T47D (cell line): ENCODE results near the gene ACIN1.

ENCODE experiments used
- DNase-seq, 2 experiments: peaks; one replicate each; pipeline versions ENCODE4 v3.0.0 to v3.0.0-alpha.2; 2011 to 2012; ENCODE audit warnings: low read depth in 1 of 2, low spot score in 1 of 2
- JUND ChIP-seq: IDR thresholded peaks from 2 replicates; pipeline ENCODE4 v1.6.1; 2012; ENCODE audit warnings: low read depth
- in situ Hi-C: cut with HindIII; loops from 2 replicates; pipeline ENCODE4 v1.10.0; 2016; ENCODE audit warnings: low sequenced_read_pairs, low pct_unique_long_range_greater_than_20kb

ACIN1 gene

GRCh38 chr14:23043754-23044153 lies 51.2 kb downstream of the ACIN1 start:
- TF ChIP-seq JUND: no peak
- in situ Hi-C loops: no loop called here
- DNase-seq: no peak

GRCh38 chr14:23043145-23043544 lies 51.8 kb downstream of the ACIN1 start:
- in situ Hi-C loops: no loop called here
- no peak for TF ChIP-seq JUND
- DNase-seq: no peak

- TF ChIP-seq JUND: no peak
- in situ Hi-C loops: no loop called here
- no peak for DNase-seq
These were observed 52.6 kb downstream of the ACIN1 start, which contains the start of gene PSMB11 for GRCh38 chr14:23042162-23042965. TSS of gene PSMB11 (plus strand) at chr14:23042212. CDS start at chr14:23042226, 14 bp downstream.

DNA sequence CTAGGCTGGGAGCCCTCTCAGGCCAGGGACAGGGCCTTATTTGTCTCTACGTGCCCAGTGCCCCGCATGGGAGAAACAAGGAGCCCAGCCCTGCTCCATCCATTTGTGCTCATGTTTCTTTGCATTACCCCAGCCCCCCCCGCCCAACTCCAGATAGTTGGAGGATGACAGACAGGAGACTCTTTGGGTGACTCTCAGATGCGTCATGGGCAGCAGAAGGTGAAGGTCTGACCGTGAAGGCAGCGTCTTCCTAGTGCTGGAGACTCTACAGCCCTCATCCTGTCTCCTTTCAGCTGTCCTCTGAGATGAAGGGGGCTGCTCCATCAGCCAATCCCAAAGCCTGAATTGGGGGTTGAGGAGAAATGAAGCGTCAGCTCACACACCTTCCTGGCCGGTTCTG lies 53.2 kb downstream of the ACIN1 start:
- no peak for DNase-seq
- TF ChIP-seq JUND: no peak
- in situ Hi-C loops: no loop called here

- in situ Hi-C loops: no loop called here
- no peak for DNase-seq
- no peak for TF ChIP-seq JUND
These were observed 54.8 kb downstream of the ACIN1 start for GRCh38 chr14:23040100-23040499.

DNA sequence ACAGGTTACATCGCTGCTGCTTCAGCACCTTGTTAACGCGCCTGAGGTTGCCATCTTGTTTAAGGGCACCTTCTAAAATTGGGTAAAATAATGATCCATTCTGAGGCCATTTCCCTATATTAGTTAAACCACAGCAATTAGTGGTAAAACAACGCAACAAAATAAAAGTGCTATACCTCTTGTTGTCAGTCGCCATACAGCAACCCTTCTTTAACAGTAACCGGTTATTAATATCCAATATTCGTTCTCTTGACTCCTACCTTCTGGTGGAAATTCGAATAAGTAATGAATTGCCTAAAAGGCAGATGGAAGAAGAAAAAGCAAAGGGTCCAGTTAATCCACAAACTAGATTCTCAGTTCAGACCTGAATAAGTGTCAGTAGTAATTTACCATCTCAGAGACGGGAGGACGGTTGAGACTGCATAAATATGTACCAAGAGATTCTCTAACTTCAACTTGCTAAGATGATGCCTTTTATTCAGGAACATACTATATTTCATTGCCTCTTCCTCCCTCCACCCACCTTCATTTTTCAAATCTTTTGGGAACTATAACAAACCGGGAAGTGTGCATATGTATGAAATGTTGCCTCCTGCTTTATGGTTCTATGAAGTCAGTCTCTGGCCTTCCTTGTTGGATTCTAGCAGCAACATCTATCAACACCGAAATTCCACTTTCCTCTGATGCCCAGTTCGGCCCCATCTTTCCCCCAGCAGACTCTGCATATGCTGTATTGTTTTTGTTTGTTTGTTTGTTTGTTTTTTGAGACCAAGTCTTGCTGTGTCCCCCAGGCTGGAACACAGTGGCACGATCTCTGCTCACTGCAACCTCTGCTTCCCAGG lies 59.4 kb downstream of the ACIN1 start:
- in situ Hi-C loops: no loop called here
- no peak for TF ChIP-seq JUND
- DNase-seq: no peak

GRCh38 chr14:23034498-23035302 lies 60.2 kb downstream of the ACIN1 start, which contains the start of gene PSMB5:
TSS of gene PSMB5 (minus strand) at chr14:23034900. CDS start at chr14:23034881, 19 bp downstream.
- TF ChIP-seq JUND: no peak
- peak; percentile 87 to 95 for DNase-seq
- in situ Hi-C loops: no loop called here

DNA sequence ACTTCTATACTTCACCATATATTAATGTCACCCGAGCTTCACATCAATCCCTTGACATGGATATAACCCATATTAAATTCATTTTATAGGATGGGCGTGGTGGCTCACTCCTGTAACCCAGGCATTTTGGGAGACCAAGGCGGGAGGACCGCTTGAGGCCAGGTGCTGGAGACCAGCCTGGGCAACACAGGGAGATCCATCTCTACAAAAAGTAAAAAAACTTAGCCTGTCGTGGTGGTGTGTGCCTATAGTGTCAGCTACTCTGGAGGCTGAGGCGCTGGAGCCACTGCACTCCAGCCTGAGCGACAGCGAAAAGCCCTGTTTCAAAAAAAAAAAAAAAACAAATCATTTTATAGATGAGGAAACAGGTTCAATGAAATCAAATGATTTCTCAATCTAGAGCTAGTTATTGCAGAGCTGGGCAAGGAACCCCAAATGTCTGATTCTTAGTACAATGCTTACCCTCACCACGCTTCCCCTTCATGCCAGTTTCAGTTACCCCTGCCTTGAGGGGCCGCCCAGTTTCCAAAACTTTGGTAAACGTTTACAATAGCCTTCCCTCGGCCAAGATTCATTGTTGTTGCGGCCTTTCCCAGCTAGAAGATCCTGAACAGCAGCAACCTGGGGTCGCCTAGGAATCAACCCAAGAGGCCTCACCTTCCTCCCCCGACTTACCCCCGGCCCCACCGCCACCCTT lies 61.0 kb downstream of the ACIN1 start:
- in situ Hi-C loops: no loop called here
- no peak for TF ChIP-seq JUND
- no peak for DNase-seq

GRCh38 chr14:23033251-23033727 lies 61.6 kb downstream of the ACIN1 start:
- in situ Hi-C loops: no loop called here
- DNase-seq: no peak
- no peak for TF ChIP-seq JUND

GRCh38 chr14:23030936-23031335 lies 64.0 kb downstream of the ACIN1 start:
- TF ChIP-seq JUND: no peak
- in situ Hi-C loops: no loop called here
- no peak for DNase-seq

- in situ Hi-C loops: no loop called here
- TF ChIP-seq JUND: no peak
- DNase-seq: no peak
These were observed 66.1 kb downstream of the ACIN1 start for GRCh38 chr14:23028799-23029198.
